Progenitor cell of endocrine pancreas (in vitro differentiated cells): ENCODE measurements around the gene OLIG3. TPM values are rescaled to one million over a fixed set of nuclear protein-coding genes. Genes with fewer than 3 reads are reported as not detected.

ENCODE experiments used
- DNase-seq: peaks from one replicate; pipeline ENCODE4 v3.0.0; 2021; ENCODE audit warnings: low spot score; ENCODE audit not compliant: unreplicated experiment
- H3K27ac Mint-ChIP-seq: 2 replicates; pipeline ENCODE4 v1.8.0; 2021; ENCODE audit warnings: mild to moderate bottlenecking, moderate library complexity, mixed read lengths
- H3K27me3 Mint-ChIP-seq: 2 replicates; pipeline ENCODE4 v1.8.0; 2021; ENCODE audit warnings: mixed read lengths
- H3K36me3 Mint-ChIP-seq: 2 replicates; pipeline ENCODE4 v1.8.0; 2022; ENCODE audit warnings: mixed read lengths; ENCODE audit not compliant: insufficient read depth
- H3K4me1 Mint-ChIP-seq: 2 replicates; pipeline ENCODE4 v1.8.0; 2021; ENCODE audit warnings: low read depth, mixed read lengths
- H3K4me3 Mint-ChIP-seq: 2 replicates; pipeline ENCODE4 v1.8.0; 2021; ENCODE audit warnings: low read depth, mild to moderate bottlenecking, moderate library complexity, mixed read lengths
- H3K9me3 Mint-ChIP-seq: 2 replicates; pipeline ENCODE4 v1.8.0; 2021; ENCODE audit warnings: low read depth, mixed read lengths
- total RNA-seq: library from RNA; stranded (reverse); gene quantifications from 2 replicates; pipeline ENCODE4 v1.2.1, GENCODE V29; 2021
- TF ChIP-seq, protein P1 (sequence below): fragments of 200-600 bp; sonication (generic); IDR thresholded peaks from one replicate; pipeline ENCODE4 v1.5.0; 2021; ENCODE audit warnings: antibody characterized with exemption, mild to moderate bottlenecking; ENCODE audit not compliant: unreplicated experiment

Gene OLIG3
- total RNA-seq, 1 donor from 2014 or later = not detected

DNA sequence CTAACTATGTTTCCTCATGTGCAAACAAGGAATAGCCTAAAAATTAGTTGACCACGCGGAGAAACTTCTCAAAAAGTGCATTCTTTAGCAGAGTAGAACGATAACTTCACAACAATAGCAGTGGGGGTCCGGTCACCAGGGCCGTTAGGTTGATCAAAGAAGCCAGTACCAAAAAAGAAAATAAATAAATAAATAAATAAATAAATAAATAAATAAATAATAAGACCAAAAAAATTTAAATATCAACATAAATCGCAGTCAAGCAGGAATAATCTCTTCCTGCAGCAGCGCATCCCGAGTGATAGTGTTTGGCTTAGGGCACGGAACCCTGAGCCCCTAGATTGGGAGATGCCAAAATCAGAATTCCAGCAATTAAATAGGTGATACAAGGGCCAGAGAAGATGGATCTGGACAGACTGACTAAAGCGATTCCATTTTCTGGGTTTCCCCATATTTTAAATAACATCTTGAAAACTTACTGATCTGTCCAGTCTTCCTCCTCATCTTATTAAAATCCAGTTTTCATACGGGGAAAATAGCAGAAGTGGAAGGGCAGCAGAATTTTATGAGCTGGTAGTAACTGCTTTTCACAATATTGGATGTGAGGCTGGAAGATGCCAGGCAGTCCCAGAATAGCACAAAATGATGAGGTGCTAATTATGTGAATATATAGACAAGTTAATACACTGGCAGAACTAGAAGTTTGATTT is 4.4 kb upstream of the OLIG3 start:
- Mint-ChIP-seq H3K27ac (no peak overlapping the region), H3K36me3 (no peaks in the 10 kb centered on the region), H3K4me3 (no peak overlapping the region), H3K27me3 (peaks cover 93% of the 10 kb centered on the region), H3K4me1 (peaks cover 4% of the 10 kb centered on the region), H3K9me3 (no peaks in the 10 kb centered on the region)
- TF ChIP-seq, protein P1, sequence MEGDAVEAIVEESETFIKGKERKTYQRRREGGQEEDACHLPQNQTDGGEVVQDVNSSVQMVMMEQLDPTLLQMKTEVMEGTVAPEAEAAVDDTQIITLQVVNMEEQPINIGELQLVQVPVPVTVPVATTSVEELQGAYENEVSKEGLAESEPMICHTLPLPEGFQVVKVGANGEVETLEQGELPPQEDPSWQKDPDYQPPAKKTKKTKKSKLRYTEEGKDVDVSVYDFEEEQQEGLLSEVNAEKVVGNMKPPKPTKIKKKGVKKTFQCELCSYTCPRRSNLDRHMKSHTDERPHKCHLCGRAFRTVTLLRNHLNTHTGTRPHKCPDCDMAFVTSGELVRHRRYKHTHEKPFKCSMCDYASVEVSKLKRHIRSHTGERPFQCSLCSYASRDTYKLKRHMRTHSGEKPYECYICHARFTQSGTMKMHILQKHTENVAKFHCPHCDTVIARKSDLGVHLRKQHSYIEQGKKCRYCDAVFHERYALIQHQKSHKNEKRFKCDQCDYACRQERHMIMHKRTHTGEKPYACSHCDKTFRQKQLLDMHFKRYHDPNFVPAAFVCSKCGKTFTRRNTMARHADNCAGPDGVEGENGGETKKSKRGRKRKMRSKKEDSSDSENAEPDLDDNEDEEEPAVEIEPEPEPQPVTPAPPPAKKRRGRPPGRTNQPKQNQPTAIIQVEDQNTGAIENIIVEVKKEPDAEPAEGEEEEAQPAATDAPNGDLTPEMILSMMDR = no peak
- no peak for DNase-seq

DNA sequence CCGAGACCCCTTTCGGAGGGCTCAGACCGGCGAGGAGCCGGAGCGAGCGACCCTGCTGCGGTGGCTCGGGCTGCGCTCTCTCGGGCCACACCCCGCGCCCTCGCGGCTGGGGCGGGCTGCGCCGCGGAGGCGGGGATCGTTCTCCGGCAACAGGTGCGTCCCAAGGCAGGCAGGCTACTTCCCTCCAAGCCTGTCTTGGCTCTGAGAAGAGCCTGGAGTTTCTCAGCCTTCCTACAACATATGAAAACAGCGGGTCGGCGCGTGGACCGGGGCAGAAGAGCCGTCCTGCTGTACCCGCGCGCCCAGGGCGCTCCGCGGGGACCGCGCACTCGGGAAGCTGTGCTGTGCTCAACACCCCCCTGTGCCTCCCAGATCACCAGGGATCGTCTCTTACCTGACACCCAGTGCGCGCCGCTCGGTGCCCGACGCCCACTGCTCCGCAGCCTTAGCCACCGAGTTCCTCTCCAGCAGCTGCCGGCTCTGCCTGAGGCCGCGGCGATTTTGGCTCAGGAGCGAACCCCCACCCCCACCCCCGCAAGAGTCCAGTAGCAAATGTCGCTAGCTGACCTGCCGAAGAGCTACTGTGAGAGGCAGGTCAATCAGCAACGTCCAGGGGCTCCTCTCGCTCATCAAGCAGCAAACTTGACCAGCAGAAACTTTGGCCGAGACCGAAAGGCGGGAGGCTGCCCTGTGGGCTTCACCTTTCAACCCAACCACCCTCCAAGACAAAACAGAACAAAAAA is 3.7 kb upstream of the OLIG3 start:
- no peak overlapping the region for H3K27ac Mint-ChIP-seq
- DNase-seq = peak; percentile 42
- no peaks in the 10 kb centered on the region for H3K36me3 Mint-ChIP-seq
- TF ChIP-seq, protein P1 = no peak
- peaks cover 4% of the 10 kb centered on the region for H3K4me1 Mint-ChIP-seq
- peaks cover 93% of the 10 kb centered on the region for H3K27me3 Mint-ChIP-seq
- no peaks in the 10 kb centered on the region for H3K9me3 Mint-ChIP-seq
- H3K4me3 Mint-ChIP-seq = peak overlapping the region; percentile 55

DNA sequence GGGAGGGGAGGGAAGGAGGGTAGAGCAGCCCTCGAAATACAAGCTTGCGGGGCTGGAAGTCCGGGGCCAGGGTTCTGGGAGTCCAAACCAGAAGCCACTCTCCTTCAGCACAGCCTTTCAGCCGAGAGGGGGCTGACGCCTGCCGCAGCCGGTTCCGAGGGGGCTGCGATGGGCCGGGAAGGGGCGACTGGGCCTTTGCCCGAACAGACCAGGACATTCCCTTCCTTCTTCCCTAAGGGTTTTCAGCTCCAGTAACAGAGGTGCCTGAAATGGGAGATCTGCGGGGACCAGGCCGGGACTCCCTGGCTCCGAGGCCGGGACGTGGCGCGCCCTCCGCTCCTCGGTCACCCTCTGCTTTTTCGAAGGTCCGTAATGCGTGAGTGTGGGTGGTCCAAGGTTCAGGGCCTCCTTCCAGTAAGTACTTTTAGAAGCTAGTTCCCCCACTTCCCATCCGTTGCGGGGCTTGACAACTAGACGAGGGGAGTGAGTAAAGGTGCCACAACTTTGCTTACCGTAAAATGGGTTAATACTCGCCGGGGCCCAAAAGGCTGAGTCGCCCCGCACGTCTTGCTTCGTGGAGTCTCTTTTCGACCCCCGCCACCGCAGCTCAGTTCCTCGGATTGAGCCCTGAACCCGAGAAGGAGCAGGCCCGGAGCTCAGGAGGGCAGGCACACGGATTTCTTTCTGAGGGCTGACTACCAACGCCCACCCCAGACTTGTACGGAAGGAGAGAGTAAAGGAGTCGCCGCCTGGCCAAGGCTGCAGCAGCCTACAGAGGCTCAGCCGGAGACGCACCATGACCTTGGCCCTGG is 2.9 kb upstream of the OLIG3 start:
- Mint-ChIP-seq H3K9me3 (no peaks in the 10 kb centered on the region), H3K4me1 (peaks cover 4% of the 10 kb centered on the region), H3K27ac (no peak overlapping the region), H3K4me3 (peak overlapping the region; percentile 31), H3K36me3 (no peaks in the 10 kb centered on the region), H3K27me3 (peaks cover 94% of the 10 kb centered on the region)
- TF ChIP-seq, protein P1 = no peak
- DNase-seq = no peak

DNA sequence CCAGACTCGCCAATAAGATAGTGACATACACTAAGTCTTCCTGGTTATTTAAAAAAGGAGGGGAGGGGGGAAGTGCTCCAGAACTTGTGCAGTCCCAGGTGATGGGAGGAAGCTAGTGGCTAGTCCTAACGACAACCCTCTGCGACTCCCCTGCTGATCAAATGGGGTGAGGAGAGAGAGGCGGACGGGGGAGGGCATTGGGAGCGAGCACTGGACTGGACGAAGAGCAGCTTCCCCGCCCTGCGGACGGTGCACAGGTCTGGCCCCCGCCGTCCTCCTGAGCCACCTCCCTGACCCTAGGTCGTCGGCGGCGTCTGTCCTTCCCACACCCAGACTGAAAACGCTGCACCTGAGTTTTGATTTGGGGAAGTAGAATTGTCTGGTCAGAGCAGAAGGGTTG is 2.2 kb upstream of the OLIG3 start:
- TF ChIP-seq, protein P1 = no peak

DNA sequence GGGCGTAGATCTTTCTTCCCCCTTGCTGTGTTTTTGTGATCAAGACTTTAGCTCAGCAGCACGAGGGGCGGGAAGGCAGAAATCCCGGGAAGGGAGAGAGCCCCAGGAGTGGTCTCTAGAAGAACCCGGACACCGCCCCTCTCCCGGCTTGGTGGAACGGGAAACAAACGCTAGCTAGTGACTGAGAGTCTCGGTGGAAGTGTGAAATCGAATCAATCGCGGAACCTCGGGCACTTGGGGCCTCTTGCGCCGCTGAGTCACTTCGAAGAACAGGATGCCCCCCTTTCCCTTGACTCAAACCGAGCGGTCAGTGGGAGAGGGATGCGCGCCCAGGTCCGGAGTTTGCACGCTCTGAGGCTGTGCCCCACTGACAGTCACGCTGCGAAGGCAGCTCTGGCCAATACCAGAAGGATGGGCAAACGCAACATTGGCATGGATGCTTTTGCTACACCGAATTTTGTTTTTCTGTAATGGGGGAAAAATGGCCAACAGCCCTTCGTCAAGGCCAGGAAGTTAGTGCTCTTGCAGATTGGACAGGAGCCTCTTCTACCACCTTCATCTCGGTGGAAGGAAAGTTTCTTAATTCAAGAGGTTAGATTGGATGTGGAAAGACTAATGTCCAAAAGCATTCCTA is 1.6 kb upstream of the OLIG3 start:
- H3K4me3 Mint-ChIP-seq = no peak overlapping the region
- H3K27ac Mint-ChIP-seq = peak overlapping the region; percentile 27
- TF ChIP-seq, protein P1 = no peak
- DNase-seq = peak; percentile 17
- no peaks in the 10 kb centered on the region for H3K9me3 Mint-ChIP-seq
- H3K27me3 Mint-ChIP-seq = peaks cover 94% of the 10 kb centered on the region
- H3K36me3 Mint-ChIP-seq = no peaks in the 10 kb centered on the region
- H3K4me1 Mint-ChIP-seq = peaks cover 4% of the 10 kb centered on the region

More for the DNA sequence above, 2.2 kb upstream of the OLIG3 start:
- no peaks in the 10 kb centered on the region for H3K9me3 Mint-ChIP-seq
- H3K4me1 Mint-ChIP-seq = peaks cover 4% of the 10 kb centered on the region
- no peak overlapping the region for H3K4me3 Mint-ChIP-seq
- no peaks in the 10 kb centered on the region for H3K36me3 Mint-ChIP-seq
- peak overlapping the region; percentile 27 for H3K27ac Mint-ChIP-seq
- DNase-seq = no peak
- H3K27me3 Mint-ChIP-seq = peaks cover 94% of the 10 kb centered on the region
